Activated T-cell treated with anti-CD3 and anti-CD28 coated beads, Interleukin-2, amount 50 U/mL, for 48 hours (primary cell): Measurements from ENCODE around the gene SESN1.
A peak's percentile ranks its signal among the peaks of the same experiment; 100 is the strongest.
"Not testable (repeated sequence)": the region's sequence is repeated elsewhere in the genome, so short reads cannot be mapped to it uniquely, and the experiment has no call there.

Experiments used
- DNase-seq, 2 experiments: peaks; one replicate each; pipeline ENCODE4 v3.0.0-alpha.2; 2020

SESN1 gene

DNA sequence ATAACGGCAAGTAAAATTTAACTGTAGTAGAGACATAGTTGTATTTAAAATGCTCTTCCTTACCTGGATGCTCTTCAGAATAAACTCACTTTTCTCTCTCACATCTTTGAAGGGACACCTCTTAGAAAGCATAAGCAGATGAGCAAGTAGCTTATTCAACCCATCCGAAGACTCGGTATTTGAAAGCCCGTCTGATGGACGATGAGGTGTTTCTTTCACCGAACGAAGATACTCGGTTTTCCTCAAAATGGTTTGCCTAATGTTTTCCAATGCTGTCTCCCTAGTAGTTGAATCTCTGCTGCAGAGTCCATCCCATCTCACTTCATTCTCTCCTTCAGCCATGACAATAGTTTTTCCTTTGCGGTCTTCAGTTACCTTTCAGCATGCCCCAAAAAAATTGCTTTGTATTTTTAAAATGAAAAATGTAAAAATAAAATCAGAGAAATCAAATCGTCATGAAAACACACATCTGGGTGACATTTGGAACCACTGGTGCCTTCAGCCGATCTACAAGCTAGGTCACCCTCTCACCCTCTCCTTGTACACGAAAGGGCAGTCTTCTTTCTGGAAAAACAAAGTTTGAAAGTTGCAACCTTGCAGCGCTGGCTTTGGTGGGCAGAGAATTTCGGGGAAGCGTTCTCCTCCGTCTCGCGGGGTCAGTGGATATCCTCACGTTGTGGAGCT, 772 bp downstream of the SESN1 start:
- no peak for DNase-seq

DNA sequence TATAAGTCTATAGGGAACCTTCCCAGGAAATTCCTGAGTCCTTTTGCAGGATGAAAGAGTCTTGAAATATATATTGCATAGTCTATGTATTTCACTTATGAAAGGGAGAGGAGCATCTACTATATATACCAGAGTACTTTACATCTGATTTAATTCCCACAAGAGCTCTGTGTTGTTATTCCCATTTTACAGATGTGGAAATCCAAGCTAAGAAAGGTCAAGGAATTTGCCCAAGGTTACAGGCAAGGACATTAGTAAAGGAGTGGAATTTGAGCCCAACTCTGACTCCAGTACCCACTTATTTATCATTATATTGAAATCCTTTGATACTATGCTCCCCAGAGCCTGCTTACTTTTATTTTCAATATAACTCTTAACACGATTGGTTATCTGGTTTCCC, 2.6 kb downstream of the SESN1 start:
- no peak for DNase-seq

DNA sequence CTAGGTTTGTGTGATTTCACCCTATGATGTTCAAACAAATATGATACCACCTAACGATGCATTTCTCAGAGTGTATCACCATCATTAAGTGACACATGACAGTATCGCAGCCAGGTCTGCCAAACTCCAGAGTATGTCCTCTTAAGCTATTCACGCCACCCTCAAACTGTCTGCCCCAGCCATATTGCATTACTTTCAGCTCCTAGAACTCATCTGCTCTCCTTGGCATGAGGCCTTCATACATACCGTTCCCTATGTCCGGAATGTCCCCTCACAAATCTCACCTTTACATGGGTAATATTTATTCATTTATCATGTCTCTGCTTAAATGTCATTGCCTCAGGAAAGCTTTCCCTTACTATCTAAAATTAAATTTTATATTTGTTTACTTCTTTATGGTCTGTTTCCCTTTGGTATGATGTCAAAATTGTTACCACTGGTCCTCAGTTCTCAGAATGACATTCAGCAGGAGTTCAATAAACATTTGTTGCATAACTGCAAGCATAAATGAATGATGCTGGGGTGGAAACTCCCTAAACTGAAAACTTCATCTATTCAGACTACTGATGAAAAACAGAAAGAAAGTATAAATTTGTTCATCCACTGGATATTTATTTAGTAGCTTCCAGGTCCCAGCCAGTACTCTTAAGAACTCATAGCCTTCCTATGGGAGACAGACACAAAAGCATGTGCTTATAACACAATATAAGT, 3.2 kb downstream of the SESN1 start:
- no peak for DNase-seq

DNA sequence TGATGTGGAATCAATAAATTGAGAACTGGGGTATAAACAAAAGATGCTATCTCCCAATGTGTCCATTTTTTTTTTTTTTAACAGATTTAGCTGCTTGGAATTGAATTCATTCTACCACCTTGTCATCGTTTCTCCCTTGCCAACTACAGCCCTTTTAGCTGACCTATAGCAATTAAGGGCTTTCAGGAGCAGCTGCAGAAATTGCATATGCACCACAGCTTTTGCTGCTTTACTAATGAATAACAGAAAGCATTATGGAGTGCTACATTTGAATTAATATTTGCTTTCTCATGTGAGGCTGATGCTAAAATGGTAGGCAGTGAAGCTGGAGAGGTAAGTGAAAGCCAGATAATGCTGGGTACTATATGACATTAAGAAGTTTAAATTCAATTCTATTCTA, 5.7 kb downstream of the SESN1 start:
- DNase-seq: no peak

DNA sequence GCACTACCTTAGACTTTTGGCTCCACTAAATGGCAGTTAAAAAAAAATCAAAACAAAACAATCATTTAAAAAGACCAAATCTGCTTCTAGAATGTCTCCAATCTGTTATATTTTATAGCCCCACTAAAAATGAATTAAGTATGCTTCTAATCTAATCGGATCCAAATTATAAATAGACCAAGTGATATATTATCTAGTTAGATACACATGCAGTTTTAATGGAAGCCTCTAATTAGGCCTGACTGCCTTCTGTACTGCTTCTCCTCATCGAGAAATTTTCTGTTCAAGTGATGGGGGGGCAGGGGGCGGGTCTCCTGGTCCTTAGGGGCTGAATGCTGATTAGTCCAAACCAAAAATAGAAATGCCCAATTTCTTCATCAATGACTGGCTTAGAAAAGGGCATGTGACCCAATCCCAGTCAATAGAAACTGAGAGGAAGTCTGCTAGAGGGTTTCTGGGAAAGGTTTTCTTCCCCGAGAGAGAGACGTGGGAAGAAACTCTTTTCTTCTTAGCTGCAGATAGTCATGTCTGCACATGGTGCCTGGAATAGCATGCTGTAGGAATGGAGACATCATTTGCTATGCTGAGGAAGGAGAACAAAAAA, 6.9 kb downstream of the SESN1 start:
- DNase-seq: no peak

DNA sequence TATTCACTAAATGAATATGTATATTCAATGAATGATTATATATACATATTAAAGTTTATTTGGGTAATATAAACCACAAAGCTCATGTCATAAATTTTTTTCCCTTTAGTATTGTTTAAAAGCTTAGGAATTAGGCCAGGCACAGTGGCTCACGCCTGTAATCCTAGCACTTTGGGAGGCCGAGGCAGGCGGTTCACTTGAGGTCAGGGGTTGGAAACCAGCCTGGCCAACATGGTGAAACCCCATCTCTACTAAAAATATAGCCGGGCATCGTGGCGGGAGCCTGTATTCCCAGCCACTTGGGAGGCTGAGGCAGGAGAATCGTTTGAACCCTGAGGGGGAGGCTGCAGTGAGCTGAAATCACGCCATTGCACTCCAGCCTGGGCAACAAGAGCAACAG, 10.5 kb downstream of the SESN1 start:
- not testable (repeated sequence) for DNase-seq

DNA sequence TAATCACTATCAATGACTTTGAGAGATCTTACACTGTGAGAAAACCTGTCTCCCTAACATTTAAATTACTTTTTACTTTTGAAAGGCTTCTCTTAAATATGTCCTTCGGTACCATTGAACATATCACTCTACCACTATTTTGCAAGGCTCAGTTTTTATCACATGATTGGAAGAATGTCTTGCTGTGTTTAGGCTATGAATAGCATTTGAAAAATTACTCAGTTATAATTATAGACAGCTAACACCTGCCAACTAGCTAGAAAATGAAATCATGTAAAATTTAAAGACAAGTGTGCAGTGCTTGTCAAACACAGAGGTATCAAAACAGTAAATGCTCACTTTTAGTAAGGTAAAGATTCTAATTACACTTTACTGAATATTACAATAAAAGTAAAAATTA, 11.0 kb downstream of the SESN1 start:
- DNase-seq: no peak

DNA sequence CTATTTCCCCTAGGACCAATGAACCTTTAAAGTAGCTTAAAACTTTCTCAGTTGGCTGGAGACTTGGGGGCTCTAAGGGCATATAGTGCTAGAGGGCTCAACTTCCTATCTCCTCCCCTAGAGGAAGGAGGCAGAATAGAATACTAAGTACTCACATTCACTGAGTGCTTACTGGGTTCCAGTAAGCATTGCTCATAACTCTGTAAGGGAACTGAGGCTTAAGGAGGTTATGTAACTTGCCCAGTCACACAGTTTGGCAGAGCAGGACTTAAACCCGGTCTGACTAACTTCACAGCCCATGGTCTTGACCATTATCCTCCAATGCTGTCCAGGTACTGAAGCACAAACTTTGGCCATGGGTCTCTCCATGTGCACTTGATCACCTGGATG, 12.5 kb downstream of the SESN1 start:
- DNase-seq: no peak

DNA sequence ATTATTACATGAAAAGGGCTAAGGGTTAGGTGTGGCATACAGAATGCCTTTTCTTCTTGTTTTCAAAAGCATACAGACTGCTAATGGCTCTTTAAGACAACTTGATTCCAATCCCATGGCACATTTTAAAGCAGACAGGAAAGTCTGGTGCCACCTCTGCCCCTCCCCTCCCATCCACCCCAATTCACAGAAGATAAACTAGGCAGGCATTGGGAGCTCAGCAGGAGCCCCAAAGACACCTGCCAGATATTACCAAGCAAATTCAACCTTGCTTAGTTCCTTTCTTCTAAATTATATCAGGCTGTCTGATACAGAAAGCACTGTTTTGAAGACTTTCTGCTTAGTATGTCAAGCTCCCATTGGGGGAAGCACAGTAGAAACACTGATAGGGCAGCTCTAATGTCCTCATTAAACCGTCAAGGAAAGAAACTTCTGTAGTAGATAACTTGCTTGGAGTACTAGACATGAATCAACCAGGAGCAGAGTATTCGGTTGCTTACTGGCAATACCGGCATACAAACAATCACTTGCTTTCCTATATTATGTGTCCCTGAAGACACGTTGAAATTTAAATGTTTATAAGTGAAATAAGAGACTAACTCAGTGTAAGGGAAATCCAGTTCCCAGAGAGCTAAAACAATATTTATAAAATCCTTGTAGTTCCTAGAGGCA, 13.0 kb downstream of the SESN1 start:
- DNase-seq: no peak

DNA sequence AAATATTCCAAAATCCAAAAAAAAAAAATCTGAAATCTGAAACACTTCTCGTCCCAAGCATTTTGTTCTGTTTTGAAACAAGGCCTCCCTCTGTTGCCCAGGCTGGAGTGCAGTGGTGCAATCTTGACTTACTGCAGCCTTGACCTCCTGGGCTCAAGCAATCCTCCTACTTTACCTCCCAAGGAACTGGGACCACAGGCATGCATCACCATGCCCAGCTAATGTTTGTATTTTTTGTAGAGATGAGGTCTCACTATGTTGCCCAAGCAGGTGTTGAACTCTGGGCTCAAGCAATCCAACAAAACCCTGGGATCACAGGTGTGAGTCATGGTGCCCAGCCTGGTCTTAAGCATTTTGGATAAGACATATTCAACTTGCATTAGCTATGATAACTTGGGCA, 13.6 kb downstream of the SESN1 start:
- no peak for DNase-seq

DNA sequence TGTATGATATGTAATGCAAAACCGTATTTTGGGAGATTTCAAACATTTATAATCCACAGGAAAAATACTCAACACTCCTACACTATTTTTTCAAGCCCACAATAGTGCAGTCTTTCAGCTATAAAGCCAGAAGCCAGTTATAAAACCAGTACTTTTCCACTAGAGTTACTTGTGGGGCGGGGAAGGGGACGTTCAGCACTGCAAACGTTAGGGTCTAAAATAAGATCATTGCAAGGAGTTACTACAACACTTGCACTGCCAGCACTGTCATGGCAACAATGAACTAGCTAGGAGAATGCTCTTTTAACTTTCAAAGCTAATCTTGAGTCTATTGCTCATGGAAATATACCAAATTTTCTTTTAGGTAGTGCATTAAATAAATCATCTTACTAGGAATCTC, 14.7 kb downstream of the SESN1 start:
- no peak for DNase-seq

DNA sequence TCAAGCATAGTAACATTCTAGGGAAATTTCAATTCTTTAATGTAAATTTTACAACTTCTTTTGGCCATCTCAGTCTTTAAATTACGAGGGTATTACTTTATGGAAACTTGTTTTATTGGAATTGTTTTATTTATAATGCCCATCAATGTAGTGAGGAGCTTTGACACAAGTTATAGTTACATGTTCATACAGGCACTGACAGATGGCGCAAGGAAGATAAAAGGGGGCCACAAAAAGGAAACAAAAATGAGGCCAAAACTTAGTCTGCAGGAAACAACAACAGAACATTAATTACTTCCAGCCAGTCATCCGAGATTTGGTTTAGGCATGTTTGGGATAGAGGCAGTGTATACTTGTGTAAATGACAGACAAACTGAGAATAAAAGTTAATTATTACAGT, 18.3 kb downstream of the SESN1 start:
- no peak for DNase-seq

DNA sequence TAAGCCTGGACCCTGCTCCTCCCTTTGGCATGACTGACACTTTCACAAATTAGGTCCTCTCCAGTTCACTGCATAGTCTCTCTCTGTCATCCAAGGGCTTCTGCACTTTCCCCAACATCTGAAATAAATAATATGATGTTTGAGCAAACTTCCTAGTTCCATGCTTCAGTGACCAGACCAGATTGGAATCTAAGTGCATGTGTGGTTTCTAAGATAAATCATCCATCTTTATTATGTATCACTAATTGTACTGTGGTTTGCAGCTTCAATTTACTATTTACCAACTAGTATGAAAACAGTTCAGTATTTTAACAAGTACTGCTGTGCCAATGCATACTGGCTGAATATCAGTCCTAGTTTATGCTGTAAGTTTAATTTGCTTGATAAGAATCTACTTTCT, 18.7 kb downstream of the SESN1 start:
- DNase-seq: no peak

DNA sequence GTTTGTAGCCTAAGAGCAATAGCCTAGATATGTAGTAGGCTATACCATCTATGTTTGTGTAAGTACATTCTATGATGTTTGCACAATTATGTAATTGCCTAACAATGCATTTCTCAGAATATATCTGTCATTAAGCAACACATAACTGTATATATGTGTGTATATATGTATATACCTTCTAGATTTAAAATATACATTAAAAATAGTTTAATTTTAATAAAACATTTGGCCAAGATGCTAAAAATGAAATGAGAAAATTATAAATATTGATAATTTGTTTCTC, 20.6 kb downstream of the SESN1 start:
- no peak for DNase-seq

DNA sequence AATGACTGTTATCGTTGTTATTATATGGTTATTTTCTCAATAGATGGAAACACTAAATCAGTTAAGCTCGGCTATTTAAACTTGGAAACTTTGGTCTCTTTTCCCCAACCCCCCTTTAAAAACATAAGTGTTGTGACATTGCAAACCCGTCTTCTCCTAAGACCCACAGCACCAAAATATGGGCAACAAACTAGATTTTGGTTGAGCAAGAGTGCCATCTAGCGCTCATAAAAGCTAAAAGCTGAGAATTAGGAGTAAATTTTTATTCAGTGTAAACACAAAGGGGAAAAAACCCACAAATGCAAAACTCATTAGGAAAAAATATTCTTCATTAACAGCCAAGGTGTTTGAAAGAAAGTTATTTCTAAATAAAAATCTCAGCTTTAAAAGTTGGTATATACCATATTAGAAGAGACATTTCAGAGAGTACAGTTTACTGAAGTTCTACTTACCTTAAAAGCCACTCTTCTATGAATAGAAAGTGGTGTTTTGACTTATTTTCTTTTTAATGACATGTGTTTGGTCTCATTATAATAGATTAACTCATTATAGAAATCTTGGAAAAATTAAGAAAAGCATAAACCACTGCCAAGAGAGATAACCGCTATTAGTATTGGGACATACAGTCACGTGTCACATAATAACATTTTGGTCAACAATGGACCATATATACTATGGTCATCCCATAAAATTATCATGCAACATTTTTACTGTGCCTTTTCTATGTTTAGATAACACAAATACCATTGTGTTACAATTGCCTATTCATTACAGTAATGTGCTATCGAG, 21.1 kb downstream of the SESN1 start:
- peak in 1 of 2 experiments; percentile 33 for DNase-seq

DNA sequence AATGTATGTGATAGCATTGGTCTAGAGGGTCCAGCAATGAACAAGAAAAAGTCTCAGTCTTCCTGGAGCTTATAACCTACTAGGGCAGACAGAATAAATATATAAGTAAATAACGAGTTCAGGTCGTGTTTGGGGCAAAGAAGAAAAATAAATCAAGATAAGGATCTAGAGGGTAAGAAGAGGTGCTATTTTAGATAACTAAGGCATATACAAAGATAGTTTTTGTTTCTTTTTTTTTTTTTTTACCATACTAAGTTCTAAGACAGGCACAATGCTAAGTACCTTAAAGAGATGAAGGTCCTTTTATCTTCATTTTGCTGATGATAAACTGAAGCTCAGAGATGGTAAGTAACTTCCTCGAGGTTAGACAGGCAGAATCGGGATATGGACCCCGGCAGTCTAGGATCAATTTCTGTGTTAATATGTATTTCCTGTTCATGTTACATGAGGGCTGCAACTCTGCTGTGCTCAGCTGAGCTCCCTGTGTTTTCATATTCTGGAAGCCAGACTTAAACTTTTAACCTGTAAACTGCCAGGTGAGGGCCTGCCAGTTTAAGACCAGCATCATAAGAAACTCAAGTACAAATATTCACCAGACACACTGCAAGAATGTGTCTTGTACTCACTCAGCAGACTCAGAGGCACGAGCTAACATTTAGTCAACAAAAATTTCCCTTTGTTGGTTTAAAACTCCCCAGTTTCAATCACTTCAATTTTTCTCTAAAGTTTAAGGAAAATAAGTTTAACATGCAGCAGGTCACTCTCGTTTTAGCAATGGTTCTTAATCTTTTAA, 23.3 kb downstream of the SESN1 start:
- DNase-seq: no peak

DNA sequence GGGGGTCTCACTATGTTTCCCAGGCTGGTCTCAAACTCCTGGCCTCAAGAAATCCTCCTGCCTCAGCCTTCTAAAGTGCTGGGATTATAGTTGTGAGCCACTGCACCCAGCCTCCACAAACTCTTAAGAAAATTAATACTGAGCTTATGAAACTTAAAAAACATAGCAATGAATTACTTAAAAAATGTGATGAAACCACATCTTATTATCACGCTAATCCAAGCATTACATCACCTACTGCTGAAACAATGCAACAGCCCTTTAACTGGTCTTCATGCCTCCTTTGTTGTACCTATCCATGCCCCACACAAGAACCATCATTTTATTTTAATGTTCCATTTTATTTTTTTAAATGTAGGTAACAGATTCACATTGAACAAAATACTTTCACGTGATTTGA, 24.9 kb downstream of the SESN1 start:
- DNase-seq: no peak

DNA sequence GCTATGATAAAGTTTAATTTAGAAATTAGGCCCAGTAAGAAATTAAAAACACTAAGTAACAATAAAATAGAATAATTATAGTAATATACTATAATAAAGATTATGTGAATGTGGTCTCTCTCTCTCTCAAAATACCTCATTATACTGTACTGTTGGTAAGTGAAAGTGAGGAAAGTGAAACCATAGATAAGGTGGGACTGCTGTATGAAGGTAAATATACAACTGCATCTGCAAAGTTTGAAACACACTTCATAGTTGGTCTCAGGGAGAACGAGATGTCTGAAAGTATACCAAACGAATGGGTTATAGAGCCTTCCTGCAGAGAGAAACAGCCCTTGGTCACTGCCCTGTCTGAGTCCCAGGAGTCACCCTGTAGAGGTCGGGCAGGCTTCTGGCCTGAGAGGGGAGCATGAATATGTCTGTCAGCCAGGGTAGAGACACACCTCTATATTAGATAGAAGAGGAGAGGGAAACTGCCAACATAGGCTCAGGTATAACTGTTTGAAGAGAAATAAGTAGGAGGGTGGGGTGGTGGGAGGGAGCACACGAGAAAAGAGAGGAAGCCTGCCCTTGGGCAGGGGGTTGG, 31.8 kb downstream of the SESN1 start:
- DNase-seq: no peak

DNA sequence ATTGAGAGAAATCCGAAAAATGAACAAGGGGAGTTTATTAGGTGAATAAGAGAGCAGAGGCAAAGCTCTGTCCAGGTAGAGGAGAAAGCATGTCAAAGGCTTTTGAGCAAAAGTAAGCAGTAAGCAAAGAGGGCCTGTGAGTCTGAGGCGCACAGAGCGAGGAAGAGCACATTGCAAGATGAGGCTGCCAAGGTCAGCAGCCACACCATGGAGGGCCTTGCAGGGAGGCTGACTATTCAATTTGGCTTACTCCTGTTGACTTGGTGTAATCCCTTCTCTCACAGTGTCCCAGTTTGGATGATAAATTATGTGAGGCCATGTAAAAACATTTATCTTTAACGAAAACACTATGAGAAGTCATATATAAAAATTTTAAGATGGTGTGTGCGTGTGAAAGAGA, 32.4 kb downstream of the SESN1 start:
- no peak for DNase-seq

DNA sequence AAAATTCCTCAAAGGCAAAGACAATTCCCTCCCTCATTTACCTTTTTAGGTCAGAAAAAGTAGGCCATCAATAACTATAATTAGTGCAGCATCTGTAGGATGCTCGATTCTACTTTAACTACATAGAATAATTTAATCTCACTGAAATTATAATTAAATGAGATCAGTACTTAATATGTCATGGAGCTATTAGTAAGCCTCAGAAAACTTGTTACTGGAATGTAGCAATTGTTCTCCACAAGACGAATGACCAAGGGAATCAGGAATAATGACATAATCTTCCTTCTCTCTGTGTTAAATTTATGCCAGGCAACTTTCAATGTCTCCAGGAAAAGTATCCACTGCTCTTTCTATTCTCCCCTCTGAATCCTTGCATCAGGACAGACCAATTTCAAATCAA, 34.1 kb downstream of the SESN1 start:
- DNase-seq: no peak

DNA sequence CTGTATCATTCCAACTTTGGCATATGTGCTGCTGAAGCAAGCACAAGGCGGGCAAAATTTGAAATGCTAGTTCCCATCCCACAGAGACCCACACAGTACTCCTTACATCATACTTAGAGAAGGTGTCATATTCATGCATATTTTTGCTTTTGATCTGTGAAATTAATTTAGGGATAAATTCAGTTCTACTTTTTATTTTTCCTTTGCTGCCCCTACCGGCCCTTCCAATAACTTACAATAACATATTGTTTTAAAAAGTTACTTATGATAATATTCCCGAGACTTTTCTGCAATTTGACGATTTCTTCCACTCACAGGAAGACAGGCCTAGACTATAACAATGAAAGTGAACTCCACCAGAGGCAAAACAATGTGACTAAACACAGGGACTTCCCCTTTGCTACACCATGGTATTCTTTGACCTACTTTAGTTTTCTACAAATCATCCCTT, 35.0 kb downstream of the SESN1 start:
- no peak for DNase-seq

DNA sequence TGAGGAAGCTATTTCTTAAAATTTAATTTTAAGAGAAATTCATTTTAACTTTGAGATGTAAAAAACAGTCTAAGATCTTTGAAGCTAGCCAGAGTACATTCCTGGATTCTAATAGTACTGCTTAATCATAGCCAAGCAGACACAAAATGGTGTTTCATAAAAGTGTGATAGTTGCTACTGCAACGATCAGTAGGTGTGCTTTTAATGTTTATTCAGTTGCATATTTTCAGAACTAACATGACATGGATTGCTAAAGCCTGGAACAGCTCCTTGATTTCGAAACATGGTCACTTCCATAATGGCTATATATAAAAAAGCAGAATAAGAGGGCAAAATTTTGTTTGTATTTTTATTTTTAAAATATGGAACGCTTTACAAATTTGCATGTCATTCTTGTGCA, 35.5 kb downstream of the SESN1 start:
- no peak for DNase-seq
